SK-N-SH treated with all-trans-retinoic acid at 6 μM for 48 hours (cell line): ENCODE results near the gene TRAPPC10.

Experiments used
- BACH2 ChIP-seq: fragments of 250-450 bp; sonication (Bioruptor Pico); IDR thresholded peaks from 2 replicates; pipeline ENCODE4 v1.9.0; 2021; ENCODE audit warnings: mild to moderate bottlenecking, borderline replicate concordance
- GLIS3 ChIP-seq: fragments of 250-450 bp; sonication (Bioruptor Pico); IDR thresholded peaks from 2 replicates; pipeline ENCODE4 v1.5.0; 2020; ENCODE audit warnings: mild to moderate bottlenecking, moderate library complexity
- OSR1 ChIP-seq: fragments of 250-450 bp; sonication (Bioruptor Pico); IDR thresholded peaks from 2 replicates; pipeline ENCODE4 v1.8.0; 2022; ENCODE audit warnings: moderate library complexity, mild to moderate bottlenecking, inconsistent platforms
- PPARA ChIP-seq: fragments of 250-450 bp; sonication (Bioruptor Pico); IDR thresholded peaks from 2 replicates; pipeline ENCODE4 v1.5.0; 2020; ENCODE audit warnings: mild to moderate bottlenecking, borderline replicate concordance
- TCF4 ChIP-seq: fragments of 250-450 bp; sonication (Bioruptor Pico); IDR thresholded peaks from 2 replicates; pipeline ENCODE4 v1.8.0; 2021; ENCODE audit warnings: mild to moderate bottlenecking, moderate library complexity, borderline replicate concordance
- ZFP3 ChIP-seq: fragments of 250-450 bp; sonication (Bioruptor Pico); IDR thresholded peaks from 2 replicates; pipeline ENCODE4 v1.5.0; 2020; ENCODE audit warnings: mild to moderate bottlenecking, moderate library complexity
- ZFP30 ChIP-seq: fragments of 450-650 bp; formaldehyde crosslinking; IDR thresholded peaks from 2 replicates; pipeline ENCODE4 v1.5.0; 2022; ENCODE audit warnings: mild to moderate bottlenecking, moderate library complexity
- ZNF70 ChIP-seq: fragments of 450-650 bp; formaldehyde crosslinking; IDR thresholded peaks from 2 replicates; pipeline ENCODE4 v1.5.0; 2020; ENCODE audit warnings: mild to moderate bottlenecking, moderate library complexity
- ZNF8 ChIP-seq: fragments of 450-650 bp; formaldehyde crosslinking; IDR thresholded peaks from 2 replicates; pipeline ENCODE4 v1.5.0; 2020; ENCODE audit warnings: mild to moderate bottlenecking, moderate library complexity
- TF ChIP-seq, protein P1 (sequence below): fragments of 250-450 bp; sonication (Bioruptor Pico); IDR thresholded peaks from 2 replicates; pipeline ENCODE4 v1.5.1; 2020; ENCODE audit warnings: low read depth, mild to moderate bottlenecking, moderate library complexity

DNA sequence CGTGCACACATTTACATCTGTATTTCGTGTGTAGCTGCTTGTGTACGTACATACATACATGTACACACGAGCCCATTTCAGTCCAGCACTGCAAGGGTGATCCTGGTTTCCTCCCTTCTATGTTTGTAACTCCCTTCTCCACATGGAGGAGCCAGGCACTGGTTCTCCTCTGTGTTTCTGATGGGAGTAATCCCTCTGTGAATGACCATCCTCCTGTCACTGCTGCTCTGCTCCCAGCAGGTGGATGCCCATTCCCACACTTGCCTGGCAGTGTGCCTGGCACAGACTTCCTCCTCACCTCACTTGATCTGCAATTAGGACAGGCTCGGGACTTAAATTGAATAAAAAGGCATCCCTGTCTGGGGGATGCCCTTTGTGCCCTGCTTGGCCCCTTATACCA is 37.1 kb downstream of the TRAPPC10 start:
- TF ChIP-seq PPARA (CRISPR knock-in tag) (no peak), ZNF70 (no peak), ZFP3 (CRISPR knock-in tag) (no peak), TCF4 (CRISPR knock-in tag) (no peak), ZFP30 (no peak), ZNF8 (CRISPR knock-in tag) (no peak), GLIS3 (no peak), OSR1 (no peak), BACH2 (CRISPR knock-in tag) (no peak)
- TF ChIP-seq, protein P1, sequence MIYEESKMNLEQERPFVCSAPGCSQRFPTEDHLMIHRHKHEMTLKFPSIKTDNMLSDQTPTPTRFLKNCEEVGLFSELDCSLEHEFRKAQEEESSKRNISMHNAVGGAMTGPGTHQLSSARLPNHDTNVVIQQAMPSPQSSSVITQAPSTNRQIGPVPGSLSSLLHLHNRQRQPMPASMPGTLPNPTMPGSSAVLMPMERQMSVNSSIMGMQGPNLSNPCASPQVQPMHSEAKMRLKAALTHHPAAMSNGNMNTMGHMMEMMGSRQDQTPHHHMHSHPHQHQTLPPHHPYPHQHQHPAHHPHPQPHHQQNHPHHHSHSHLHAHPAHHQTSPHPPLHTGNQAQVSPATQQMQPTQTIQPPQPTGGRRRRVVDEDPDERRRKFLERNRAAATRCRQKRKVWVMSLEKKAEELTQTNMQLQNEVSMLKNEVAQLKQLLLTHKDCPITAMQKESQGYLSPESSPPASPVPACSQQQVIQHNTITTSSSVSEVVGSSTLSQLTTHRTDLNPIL (CRISPR knock-in tag) = no peak
